GM03348 (cell line): ENCODE results near the gene TRIM49D2.
"Not testable (repeated sequence)": the region's sequence is repeated elsewhere in the genome, so short reads cannot be mapped to it uniquely, and the experiment has no call there.

Experiments
- DNase-seq: peaks from one replicate; pipeline ENCODE4 v3.0.0; 2012; ENCODE audit warnings: low spot score

The TRIM49D2 gene, protein sequence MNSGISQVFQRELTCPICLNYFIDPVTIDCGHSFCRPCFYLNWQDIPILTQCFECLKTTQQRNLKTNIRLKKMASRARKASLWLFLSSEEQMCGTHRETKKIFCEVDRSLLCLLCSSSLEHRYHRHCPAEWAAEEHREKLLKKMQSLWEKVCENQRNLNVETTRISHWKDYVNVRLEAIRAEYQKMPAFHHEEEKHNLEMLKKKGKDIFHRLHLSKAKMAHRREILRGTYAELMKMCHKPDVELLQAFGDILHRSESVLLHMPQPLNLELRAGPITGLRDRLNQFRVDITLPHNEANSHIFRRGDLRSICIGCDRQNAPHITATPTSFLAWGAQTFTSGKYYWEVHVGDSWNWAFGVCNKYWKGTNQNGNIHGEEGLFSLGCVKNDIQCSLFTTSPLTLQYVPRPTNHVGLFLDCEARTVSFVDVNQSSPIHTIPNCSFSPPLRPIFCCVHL

DNA sequence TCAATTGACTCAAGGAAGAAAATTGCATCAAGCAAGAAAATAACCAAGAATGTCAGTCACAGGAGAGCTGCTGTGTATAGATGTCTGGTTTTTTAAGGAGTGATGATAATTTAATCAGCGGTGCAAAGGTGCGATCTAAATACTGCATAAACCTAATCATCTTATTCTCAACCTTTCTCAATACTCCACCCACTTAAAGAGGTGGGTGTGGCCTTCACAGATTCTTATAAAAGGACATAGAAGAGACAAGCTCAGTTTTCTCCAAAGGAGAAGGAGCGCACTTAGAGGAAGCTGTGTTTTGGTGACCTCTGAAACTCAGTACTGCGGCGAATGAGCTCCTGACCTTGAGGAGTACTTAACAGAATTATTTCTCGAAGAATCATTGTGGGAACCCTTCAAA is at the start of gene TRIM49D2:
Gene TRIM49D2 (plus strand): TSS at position 301 of the 400 bp plus-strand sequence. CDS start 2,698 bp downstream, outside the sequence.
- DNase-seq = not testable (repeated sequence)

DNA sequence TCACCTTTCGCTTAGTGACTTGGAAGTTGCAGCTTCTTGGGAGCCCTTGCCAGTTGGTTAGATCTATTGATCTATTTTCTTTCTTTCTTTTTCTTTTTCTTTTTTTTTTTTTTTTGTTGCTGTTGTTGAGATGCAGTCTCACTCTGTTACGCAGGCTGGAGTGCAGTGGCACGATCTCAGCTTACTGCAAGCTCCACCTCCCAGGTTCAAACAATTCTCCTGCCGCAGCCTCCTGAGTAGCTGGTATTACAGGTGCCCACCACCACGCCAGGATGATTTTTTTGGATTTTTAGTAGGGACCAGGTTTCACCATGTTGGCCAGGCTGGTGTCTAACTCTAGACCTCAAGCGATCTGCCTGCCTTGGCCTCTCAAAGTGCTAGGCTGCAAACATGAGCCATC is 46.4 kb upstream of the TRIM49D2 start:
- not testable (repeated sequence) for DNase-seq

DNA sequence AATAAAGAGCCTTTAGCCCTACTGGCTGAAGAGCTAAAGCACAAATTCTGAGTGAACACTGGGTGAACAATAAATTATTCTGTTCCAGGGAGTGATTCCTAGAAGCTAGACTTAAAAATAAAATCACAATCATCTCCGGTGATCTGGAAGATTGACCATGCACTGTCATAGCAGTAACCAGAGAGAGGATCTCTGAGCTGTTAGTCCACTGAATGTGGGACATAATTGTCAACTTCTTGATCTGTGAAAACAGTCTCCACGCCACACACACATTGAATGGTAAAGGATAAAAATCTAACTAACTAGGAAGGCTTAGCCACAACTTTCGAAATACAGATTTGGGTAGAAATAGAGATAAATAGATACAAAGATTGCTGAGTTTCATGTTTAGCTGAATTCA is 30.6 kb upstream of the TRIM49D2 start:
- not testable (repeated sequence) for DNase-seq

DNA sequence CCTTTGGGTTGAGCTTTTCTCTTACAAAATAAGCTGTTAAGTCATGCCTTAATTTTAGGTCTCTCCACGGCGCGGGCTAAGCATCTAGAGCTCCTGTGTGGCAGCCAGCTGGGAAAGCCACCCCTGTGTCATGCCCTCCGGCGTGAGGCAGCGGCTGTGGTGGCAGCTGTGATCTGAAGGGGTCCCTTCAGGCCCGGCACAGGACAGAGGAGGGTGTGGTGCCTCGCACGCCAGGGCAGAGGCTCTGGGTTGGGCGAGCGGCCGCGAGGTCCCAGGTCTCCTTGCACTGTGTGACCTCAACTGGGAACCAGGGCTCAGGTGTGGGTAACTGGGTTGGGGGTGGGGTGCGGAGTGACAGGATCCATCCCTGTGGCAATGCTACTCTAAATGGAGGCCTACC is 23.1 kb upstream of the TRIM49D2 start:
- not testable (repeated sequence) for DNase-seq

DNA sequence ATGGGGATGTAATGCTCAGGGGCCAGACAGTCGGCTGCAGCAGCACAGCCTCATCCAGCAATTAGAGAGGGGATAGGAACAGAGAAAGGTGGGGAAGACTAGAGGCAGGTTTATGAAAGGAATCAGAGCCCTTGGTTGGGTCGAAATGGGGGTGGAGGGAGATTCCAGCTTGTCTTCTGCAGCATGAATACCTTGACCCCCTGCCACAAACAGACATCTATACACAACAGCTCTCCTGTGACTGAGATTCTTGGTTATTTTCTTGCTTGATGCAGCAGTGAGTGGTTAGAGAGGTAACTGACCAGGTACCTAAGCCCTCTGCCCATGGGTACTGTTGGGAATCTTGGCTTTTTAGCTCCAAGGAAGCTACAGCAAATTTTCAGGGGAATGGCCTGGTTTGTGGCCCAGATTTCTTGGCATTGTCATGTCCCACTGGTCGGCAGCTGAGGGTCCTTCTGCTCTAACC is 1.6 kb upstream of the TRIM49D2 start, which contains the start of gene TRIM49D1:
Gene TRIM49D1 (minus strand): TSS at position 51 of the 466 bp plus-strand sequence. CDS start 4,535 bp downstream, outside the sequence.
- DNase-seq = no peak

DNA sequence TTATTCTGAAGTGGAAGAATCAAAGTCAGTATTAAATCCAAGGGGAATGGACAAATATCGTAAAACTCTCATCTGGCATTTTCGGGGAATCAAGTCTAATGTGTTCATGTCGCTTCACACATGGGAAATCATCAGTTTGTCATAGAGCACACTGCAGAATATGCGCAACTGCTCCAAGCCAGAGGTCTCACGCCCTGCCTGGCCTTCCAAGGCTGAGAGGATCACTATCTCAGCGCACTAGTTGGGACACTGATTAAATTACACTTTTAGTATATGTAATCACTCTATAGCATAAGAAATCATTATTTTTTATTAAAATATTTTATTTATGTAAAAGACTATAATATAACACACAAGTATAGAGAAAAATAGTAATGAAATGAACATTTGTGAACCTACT is 37.0 kb downstream of the TRIM49D2 start:
- not testable (repeated sequence) for DNase-seq

DNA sequence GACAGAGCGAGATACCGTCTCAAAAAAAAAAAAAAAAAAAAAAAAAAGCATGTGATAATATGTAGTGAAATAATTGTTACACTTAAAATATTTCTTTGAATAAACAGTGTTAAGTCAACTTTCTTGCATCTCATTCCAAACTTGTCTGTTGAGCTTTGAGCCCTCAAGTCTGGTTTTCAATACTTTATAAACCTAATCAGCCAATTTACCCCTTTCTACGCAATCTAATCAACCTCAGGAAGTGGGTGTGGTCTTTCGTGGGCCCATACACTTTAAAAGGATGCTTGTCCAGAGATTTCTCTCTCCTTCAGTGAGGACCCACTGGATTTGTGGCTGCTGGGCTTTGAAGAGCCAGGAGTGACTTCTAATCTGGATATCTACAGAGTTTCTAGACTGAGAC is 41.9 kb downstream of the TRIM49D2 start, which contains the start of gene TRIM64:
Gene TRIM64 (plus strand): TSS at position 301 of the 400 bp plus-strand sequence. CDS start 2,467 bp downstream, outside the sequence.
- not testable (repeated sequence) for DNase-seq
